ENCODE results near the gene LONP1.

LONP1 gene

GRCh38 chr19:5691822-5692722 lies 27.9 kb downstream of the LONP1 start (continued):
- TF ChIP-seq, protein P1, sequence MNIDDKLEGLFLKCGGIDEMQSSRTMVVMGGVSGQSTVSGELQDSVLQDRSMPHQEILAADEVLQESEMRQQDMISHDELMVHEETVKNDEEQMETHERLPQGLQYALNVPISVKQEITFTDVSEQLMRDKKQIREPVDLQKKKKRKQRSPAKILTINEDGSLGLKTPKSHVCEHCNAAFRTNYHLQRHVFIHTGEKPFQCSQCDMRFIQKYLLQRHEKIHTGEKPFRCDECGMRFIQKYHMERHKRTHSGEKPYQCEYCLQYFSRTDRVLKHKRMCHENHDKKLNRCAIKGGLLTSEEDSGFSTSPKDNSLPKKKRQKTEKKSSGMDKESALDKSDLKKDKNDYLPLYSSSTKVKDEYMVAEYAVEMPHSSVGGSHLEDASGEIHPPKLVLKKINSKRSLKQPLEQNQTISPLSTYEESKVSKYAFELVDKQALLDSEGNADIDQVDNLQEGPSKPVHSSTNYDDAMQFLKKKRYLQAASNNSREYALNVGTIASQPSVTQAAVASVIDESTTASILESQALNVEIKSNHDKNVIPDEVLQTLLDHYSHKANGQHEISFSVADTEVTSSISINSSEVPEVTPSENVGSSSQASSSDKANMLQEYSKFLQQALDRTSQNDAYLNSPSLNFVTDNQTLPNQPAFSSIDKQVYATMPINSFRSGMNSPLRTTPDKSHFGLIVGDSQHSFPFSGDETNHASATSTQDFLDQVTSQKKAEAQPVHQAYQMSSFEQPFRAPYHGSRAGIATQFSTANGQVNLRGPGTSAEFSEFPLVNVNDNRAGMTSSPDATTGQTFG (tag by site-specific recombination; IDR thresholded peaks at IDR 0.05; ENCODE audit: borderline replicate concordance) = no peak
- TF ChIP-seq IKZF3 (tag by site-specific recombination; IDR thresholded peaks at IDR 0.05) (no peak), ZNF362 (tag by site-specific recombination; IDR thresholded peaks at IDR 0.05) (no peak), ZNF23 (tag by site-specific recombination; IDR thresholded peaks at IDR 0.05; ENCODE audit: borderline replicate concordance) (no peak), ZNF48 (tag by site-specific recombination; IDR thresholded peaks at IDR 0.05) (no peak), ZNF777 (tag by site-specific recombination; IDR thresholded peaks at IDR 0.05; ENCODE audit: borderline replicate concordance) (no peak), ZFP3 (tag by site-specific recombination; IDR thresholded peaks at IDR 0.05; ENCODE audit: low read depth) (no peak), AEBP2 (tag by site-specific recombination; IDR thresholded peaks at IDR 0.05; ENCODE audit: borderline replicate concordance) (no peak), ZNF221 (tag by site-specific recombination; IDR thresholded peaks at IDR 0.05; ENCODE audit: borderline replicate concordance) (no peak), ZBTB20 (tag by site-specific recombination; IDR thresholded peaks at IDR 0.05) (peak; percentile 50), ZIC2 (tag by site-specific recombination; IDR thresholded peaks at IDR 0.05) (peak; percentile 74), MZF1 (tag by site-specific recombination; IDR thresholded peaks at IDR 0.05; ENCODE audit: borderline replicate concordance) (no peak), EGR2 (tag by site-specific recombination; IDR thresholded peaks at IDR 0.05; ENCODE audit: low read depth) (no peak), SCRT1 (tag by site-specific recombination; IDR thresholded peaks at IDR 0.05; ENCODE audit: borderline replicate concordance) (no peak), ZNF610 (tag by site-specific recombination; IDR thresholded peaks at IDR 0.05; ENCODE audit: borderline replicate concordance) (no peak), ZNF629 (tag by site-specific recombination; IDR thresholded peaks at IDR 0.05) (no peak; the same call in 1 of the 2 replicates), ZNF707 (tag by site-specific recombination; IDR thresholded peaks at IDR 0.05) (no peak), ZNF37A (tag by site-specific recombination; IDR thresholded peaks at IDR 0.05) (no peak), KLF7 (tag by site-specific recombination; IDR thresholded peaks at IDR 0.05; ENCODE audit: borderline replicate concordance) (no peak), ZNF623 (tag by site-specific recombination; IDR thresholded peaks at IDR 0.05) (0 out of 2 replicates have a peak, but pooled peaks have one; percentile 9), KLF8 (tag by site-specific recombination; IDR thresholded peaks at IDR 0.05) (peak; percentile 2; the same call in 1 of the 2 replicates), ZBTB21 (tag by site-specific recombination; IDR thresholded peaks at IDR 0.05) (no peak), ZNF785 (tag by site-specific recombination; IDR thresholded peaks at IDR 0.05) (no peak), ZSCAN5A (tag by site-specific recombination; IDR thresholded peaks at IDR 0.05) (no peak), ZBTB10 (tag by site-specific recombination; IDR thresholded peaks at IDR 0.05) (peak; percentile 54; the same call in 1 of the 2 replicates)
- TF ChIP-seq, protein P2, sequence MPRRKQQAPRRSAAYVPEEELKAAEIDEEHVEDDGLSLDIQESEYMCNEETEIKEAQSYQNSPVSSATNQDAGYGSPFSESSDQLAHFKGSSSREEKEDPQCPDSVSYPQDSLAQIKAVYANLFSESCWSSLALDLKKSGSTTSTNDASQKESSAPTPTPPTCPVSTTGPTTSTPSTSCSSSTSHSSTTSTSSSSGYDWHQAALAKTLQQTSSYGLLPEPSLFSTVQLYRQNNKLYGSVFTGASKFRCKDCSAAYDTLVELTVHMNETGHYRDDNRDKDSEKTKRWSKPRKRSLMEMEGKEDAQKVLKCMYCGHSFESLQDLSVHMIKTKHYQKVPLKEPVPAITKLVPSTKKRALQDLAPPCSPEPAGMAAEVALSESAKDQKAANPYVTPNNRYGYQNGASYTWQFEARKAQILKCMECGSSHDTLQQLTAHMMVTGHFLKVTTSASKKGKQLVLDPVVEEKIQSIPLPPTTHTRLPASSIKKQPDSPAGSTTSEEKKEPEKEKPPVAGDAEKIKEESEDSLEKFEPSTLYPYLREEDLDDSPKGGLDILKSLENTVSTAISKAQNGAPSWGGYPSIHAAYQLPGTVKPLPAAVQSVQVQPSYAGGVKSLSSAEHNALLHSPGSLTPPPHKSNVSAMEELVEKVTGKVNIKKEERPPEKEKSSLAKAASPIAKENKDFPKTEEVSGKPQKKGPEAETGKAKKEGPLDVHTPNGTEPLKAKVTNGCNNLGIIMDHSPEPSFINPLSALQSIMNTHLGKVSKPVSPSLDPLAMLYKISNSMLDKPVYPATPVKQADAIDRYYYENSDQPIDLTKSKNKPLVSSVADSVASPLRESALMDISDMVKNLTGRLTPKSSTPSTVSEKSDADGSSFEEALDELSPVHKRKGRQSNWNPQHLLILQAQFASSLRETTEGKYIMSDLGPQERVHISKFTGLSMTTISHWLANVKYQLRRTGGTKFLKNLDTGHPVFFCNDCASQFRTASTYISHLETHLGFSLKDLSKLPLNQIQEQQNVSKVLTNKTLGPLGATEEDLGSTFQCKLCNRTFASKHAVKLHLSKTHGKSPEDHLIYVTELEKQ (tag by site-specific recombination; IDR thresholded peaks at IDR 0.05; ENCODE audit: borderline replicate concordance) = no peak
